HL-60 (cell line): ENCODE data around the gene GIPC1.
"Not testable (repeated sequence)": the region's sequence is repeated elsewhere in the genome, so short reads cannot be mapped to it uniquely, and the experiment has no call there.

Source experiments
- DNase-seq, 2 experiments: peaks; one replicate each; pipeline ENCODE4 v3.0.0-alpha.2; 2010 to 2020; ENCODE audit warnings: low read depth in 1 of 2, low spot score in 1 of 2
- H3K27ac ChIP-seq: fragments of 250-450 bp; sonication (Bioruptor Pico); replicated peaks from 2 replicates; pipeline ENCODE4 v1.5.1; 2020; ENCODE audit warnings: mild to moderate bottlenecking, moderate library complexity
- H3K27me3 ChIP-seq: fragments of 250-450 bp; sonication (Bioruptor Pico); 2 replicates; pipeline ENCODE4 v1.5.1; 2021; ENCODE audit warnings: mild to moderate bottlenecking, moderate library complexity; ENCODE audit not compliant: insufficient read depth, poor library complexity, severe bottlenecking
- H3K4me3 ChIP-seq: replicated peaks from 2 replicates; pipeline ENCODE4 v1.5.1; 2011; ENCODE audit warnings: mild to moderate bottlenecking, control low read depth, low read length; ENCODE audit not compliant: insufficient read depth
- GABPA ChIP-seq: IDR thresholded peaks from 2 replicates; pipeline ENCODE4 v1.6.1; 2012; ENCODE audit warnings: low read depth
- POLR2AphosphoS5 ChIP-seq: IDR thresholded peaks from 2 replicates; pipeline ENCODE4 v1.6.1; 2012; ENCODE audit warnings: low read depth
- SPI1 ChIP-seq: IDR thresholded peaks from 2 replicates; pipeline ENCODE4 v1.6.1; 2012; ENCODE audit warnings: low read depth, mild to moderate bottlenecking, borderline replicate concordance
- TF ChIP-seq, protein P1 (sequence below): IDR thresholded peaks from 2 replicates; pipeline ENCODE4 v1.6.1; 2012; ENCODE audit warnings: low read depth; ENCODE audit not compliant: insufficient replicate concordance
- TF ChIP-seq, protein P2 (sequence below): IDR thresholded peaks from one replicate; pipeline ENCODE4 v1.5.1; 2011; ENCODE audit warnings: low read length, control low read depth, inconsistent platforms; ENCODE audit not compliant: insufficient read depth

GIPC1 gene

DNA sequence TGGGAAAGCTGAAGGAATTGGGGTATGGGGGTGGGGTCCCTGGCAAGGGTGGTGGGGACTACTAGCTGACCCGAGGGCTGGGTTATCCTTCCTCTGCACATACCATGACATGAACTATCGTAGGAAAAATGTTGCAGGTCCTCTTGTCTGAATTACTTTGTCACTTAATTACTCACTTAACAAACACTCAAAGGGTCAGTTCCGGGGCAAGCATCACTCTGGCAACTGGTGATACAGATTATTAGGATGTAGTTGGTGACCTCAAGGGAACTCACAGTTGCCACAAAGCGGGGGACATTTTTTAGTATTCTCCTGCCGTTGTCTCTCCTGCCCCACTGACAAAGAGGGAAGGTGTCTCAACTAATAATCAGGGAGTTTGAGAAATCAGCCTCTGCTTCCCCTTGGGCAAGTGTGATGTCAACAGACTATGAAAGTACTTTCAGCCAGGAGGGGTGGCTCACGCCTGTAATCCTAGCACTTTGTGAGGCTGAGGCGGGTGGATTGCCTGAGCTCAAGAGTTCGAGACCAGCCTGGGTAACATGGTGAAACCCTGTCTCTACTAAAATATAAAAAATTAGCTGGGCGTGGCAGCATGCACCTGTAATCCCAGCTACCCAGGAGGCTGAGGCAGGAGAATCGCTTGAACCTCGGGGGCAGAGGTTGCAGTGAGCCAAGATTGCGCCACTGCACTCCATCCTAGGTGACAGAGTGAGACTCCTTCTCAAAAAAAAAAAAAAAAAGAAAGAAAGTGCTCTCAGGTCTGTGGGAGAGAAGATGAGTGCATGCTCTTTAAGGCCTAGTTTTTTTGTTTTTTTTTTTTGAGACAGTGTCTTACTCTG is 12.0 kb upstream of the GIPC1 start:
- TF ChIP-seq POLR2AphosphoS5, result no peak
- TF ChIP-seq, protein P1, sequence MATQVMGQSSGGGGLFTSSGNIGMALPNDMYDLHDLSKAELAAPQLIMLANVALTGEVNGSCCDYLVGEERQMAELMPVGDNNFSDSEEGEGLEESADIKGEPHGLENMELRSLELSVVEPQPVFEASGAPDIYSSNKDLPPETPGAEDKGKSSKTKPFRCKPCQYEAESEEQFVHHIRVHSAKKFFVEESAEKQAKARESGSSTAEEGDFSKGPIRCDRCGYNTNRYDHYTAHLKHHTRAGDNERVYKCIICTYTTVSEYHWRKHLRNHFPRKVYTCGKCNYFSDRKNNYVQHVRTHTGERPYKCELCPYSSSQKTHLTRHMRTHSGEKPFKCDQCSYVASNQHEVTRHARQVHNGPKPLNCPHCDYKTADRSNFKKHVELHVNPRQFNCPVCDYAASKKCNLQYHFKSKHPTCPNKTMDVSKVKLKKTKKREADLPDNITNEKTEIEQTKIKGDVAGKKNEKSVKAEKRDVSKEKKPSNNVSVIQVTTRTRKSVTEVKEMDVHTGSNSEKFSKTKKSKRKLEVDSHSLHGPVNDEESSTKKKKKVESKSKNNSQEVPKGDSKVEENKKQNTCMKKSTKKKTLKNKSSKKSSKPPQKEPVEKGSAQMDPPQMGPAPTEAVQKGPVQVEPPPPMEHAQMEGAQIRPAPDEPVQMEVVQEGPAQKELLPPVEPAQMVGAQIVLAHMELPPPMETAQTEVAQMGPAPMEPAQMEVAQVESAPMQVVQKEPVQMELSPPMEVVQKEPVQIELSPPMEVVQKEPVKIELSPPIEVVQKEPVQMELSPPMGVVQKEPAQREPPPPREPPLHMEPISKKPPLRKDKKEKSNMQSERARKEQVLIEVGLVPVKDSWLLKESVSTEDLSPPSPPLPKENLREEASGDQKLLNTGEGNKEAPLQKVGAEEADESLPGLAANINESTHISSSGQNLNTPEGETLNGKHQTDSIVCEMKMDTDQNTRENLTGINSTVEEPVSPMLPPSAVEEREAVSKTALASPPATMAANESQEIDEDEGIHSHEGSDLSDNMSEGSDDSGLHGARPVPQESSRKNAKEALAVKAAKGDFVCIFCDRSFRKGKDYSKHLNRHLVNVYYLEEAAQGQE, result peak; percentile 20
- no peaks in the 10 kb centered on the region for H3K27me3 ChIP-seq
- peak; percentile 70 to 87 for DNase-seq
- H3K27ac ChIP-seq, result peak overlapping the region; percentile 66
- no peak overlapping the region for H3K4me3 ChIP-seq

DNA sequence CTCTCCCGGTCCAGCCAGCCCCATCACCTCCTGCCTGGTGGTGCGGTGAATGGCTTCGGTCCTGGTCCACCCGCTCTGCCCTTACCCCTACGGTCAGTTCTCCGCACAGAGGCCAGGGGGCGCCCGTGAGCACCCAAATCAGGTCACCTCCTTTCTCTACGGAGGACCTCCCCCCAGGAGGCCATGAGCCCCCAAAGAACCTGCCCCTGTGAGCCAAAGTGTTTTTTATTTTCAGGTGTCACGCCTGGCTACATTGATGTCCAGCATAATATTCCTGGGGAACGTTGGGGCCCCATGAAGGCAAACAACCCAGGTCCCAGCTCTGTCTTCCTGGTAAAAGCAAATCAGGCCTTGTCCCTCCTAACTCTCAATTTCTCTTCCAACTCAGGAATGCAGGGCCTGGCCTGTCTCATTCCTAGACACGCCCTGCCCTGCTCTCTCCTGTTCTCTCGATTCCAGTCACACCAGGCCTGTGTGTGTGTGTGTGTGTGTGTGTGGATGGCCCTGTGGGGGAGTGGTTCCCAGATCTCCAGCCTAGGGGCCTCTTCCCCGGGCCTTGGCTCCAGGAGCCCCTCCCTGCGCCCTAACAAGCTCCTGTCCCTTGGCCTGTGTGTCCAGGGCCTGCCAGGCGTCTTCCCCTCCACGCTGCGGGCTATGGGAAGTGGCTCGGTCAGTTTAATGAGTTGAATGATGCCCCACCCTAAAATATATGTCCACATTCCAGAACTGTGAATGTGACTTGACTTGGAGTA is 9.7 kb upstream of the GIPC1 start:
- H3K27me3 ChIP-seq, result no peaks in the 10 kb centered on the region
- H3K4me3 ChIP-seq, result no peak overlapping the region
- DNase-seq, result peak in 1 of 2 experiments; percentile 65
- H3K27ac ChIP-seq, result no peak overlapping the region
- TF ChIP-seq, protein P2, sequence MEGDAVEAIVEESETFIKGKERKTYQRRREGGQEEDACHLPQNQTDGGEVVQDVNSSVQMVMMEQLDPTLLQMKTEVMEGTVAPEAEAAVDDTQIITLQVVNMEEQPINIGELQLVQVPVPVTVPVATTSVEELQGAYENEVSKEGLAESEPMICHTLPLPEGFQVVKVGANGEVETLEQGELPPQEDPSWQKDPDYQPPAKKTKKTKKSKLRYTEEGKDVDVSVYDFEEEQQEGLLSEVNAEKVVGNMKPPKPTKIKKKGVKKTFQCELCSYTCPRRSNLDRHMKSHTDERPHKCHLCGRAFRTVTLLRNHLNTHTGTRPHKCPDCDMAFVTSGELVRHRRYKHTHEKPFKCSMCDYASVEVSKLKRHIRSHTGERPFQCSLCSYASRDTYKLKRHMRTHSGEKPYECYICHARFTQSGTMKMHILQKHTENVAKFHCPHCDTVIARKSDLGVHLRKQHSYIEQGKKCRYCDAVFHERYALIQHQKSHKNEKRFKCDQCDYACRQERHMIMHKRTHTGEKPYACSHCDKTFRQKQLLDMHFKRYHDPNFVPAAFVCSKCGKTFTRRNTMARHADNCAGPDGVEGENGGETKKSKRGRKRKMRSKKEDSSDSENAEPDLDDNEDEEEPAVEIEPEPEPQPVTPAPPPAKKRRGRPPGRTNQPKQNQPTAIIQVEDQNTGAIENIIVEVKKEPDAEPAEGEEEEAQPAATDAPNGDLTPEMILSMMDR, result peak; percentile 51
- no peak for TF ChIP-seq GABPA

DNA sequence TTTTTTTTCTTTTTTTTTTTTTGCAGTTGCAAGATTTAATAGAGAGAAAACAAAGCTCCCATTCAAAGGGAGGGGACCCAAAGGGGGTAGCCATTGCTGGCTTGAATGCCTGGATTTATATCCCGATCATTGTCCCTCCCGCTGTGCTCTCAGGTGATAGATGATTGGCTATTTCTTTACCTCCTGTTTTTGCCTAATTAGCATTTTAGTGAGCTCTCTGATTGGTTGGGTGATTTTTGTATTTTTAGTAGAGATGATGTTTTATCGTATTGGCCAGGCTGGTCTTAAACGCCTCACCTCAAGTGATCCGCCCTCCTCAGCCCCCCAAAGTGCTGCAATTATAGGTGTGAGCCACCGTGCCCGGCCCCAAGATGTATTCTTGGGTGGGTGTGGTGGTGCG is 8.6 kb upstream of the GIPC1 start:
- H3K4me3 ChIP-seq, H3K27ac ChIP-seq, H3K27me3 ChIP-seq, DNase-seq: not testable (repeated sequence)

DNA sequence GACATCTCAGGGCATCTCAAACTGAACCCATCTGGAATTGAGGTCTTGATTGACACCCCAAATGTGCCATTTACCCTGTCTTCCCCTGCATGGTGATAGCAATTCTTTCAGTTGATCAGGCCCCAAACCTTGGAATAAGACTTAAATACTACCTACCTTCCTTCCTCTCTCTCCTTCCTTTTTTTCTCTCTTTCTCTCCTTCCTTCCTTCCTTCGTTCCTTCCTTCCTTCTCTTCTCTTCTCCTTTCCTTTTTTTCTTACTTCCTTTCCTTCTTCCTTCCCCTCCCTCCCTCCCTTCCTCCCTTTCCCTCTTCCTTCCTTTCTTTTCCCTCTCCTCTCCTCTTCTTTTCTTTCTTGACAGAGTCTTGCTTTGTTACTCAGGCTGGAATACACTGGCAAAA is 7.4 kb upstream of the GIPC1 start:
- DNase-seq, result no peak
- Histone ChIP-seq H3K27me3 (no peaks in the 10 kb centered on the region), H3K4me3 (no peak overlapping the region), H3K27ac (no peak overlapping the region)
- TF ChIP-seq, protein P2, result no peak
- TF ChIP-seq POLR2AphosphoS5 (no peak), GABPA (no peak), SPI1 (no peak)
- TF ChIP-seq, protein P1, result no peak
